GM12878 (cell line): ENCODE results near the gene GALNT17. TPM values are rescaled to one million over a fixed set of nuclear protein-coding genes. Genes with fewer than 3 reads are reported as not detected.

Experiments used
- ATAC-seq: fragments of 200-7000 bp; cut with Tn5 transposase; 3 replicates; pipeline ENCODE4 v1.9.1; 2020; ENCODE audit warnings: mild to moderate bottlenecking, moderate library complexity
- BruUV-seq: library from RNA; stranded (reverse); fragments of 400-500 nt; replicated peaks from 2 replicates; lab custom pipeline; 2021; lab: Mats Ljungman, UMichigan
- CTCF ChIA-PET: fragments of 300-600 bp; sonication (Branson Sonifier 250); formaldehyde crosslinking; extraction: SDS; loops from one replicate; lab custom pipeline; 2021; ENCODE audit warnings: inconsistent platforms; lab: Yijun Ruan, JAX
- POLR2A ChIA-PET: fragments of 350-600 bp; formaldehyde crosslinking; extraction: SDS; loops from one replicate; lab custom pipeline; 2021; ENCODE audit warnings: inconsistent platforms; lab: Charles Lee
- RAD21 ChIA-PET: fragments of 300-600 bp; sonication (Branson Sonifier 250); formaldehyde crosslinking; loops from one replicate; lab custom pipeline; 2023; ENCODE audit warnings: antibody characterized with exemption; ENCODE audit not compliant: unreplicated experiment; lab: Charles Lee
- SMC1A ChIA-PET: fragments of 300-600 bp; sonication (Branson Sonifier 250); formaldehyde crosslinking; loops from one replicate; lab custom pipeline; 2023; ENCODE audit not compliant: unreplicated experiment, uncharacterized antibody; lab: Charles Lee
- DNase-seq: peaks from one replicate; pipeline ENCODE4 v3.0.0-alpha.2; 2011; ENCODE audit warnings: low read depth, low spot score
- FAIRE-seq: peaks from 3 replicates; lab custom pipeline; 2011; peaks lifted over from hg19 to GRCh38; lab: Jason Lieb, UNC
- H2AFZ ChIP-seq: 2 replicates; pipeline ENCODE4 v1.6.0; 2011; ENCODE audit warnings: low read depth, low read length, control low read depth; ENCODE audit not compliant: control insufficient read depth
- H3K27ac ChIP-seq: 2 replicates; pipeline ENCODE4 v1.5.1; 2011; ENCODE audit warnings: control low read depth; ENCODE audit not compliant: control insufficient read depth, insufficient read depth
- H3K27me3 ChIP-seq, 2 experiments: replicated peaks in 1 of 2; 2 replicates each; pipeline versions ENCODE4 v1.6.0 to v1.6.1; 2011; ENCODE audit warnings: low read length in 1 of 2; ENCODE audit not compliant: control insufficient read depth in 2 of 2, insufficient read depth in 2 of 2
- H3K36me3 ChIP-seq, 2 experiments: 2 replicates each; pipeline ENCODE4 v1.5.1; 2011; ENCODE audit warnings: low read length in 1 of 2; ENCODE audit not compliant: control insufficient read depth in 2 of 2, insufficient read depth in 2 of 2
- H3K4me1 ChIP-seq: 2 replicates; pipeline ENCODE4 v1.6.1; 2011; ENCODE audit warnings: mild to moderate bottlenecking, low read length, moderate library complexity, mixed read lengths; ENCODE audit not compliant: control insufficient read depth, insufficient read depth
- H3K4me2 ChIP-seq: 2 replicates; pipeline ENCODE4 v1.6.0; 2011; ENCODE audit warnings: control low read depth; ENCODE audit not compliant: control insufficient read depth, insufficient read depth
- H3K4me3 ChIP-seq: fragments of 200-600 bp; sonication (generic); 2 replicates; pipeline ENCODE4 v1.5.1; 2016
- H3K79me2 ChIP-seq: 2 replicates; pipeline ENCODE4 v1.6.0; 2011; ENCODE audit warnings: low read length; ENCODE audit not compliant: control insufficient read depth, insufficient read depth
- H3K9ac ChIP-seq: 2 replicates; pipeline ENCODE4 v1.8.0; 2011; ENCODE audit warnings: low read length, control low read depth, mixed read lengths; ENCODE audit not compliant: control insufficient read depth, insufficient read depth
- H3K9me3 ChIP-seq: replicated peaks from 3 replicates; pipeline ENCODE4 v1.5.1; 2011; ENCODE audit warnings: mild to moderate bottlenecking, low read length; ENCODE audit not compliant: control insufficient read depth, insufficient read depth
- H4K20me1 ChIP-seq: 2 replicates; pipeline ENCODE4 v1.6.0; 2011; ENCODE audit not compliant: control insufficient read depth, insufficient read depth
- HDAC2 ChIP-seq: fragments of 200-600 bp; sonication (generic); IDR thresholded peaks from 2 replicates; pipeline ENCODE4 v1.6.1; 2017
- MXI1 ChIP-seq: fragments of 150-350 bp; IDR thresholded peaks from 2 replicates; pipeline ENCODE4 v1.6.1; 2011; ENCODE audit warnings: low read depth, mild to moderate bottlenecking, inconsistent platforms, low read length, improper control_type of control experiment
- MYB ChIP-seq: fragments of 150-350 bp; IDR thresholded peaks from 2 replicates; pipeline ENCODE4 v1.6.1; 2014; ENCODE audit warnings: mild to moderate bottlenecking, low read depth, low read length, borderline replicate concordance
- NR2C1 ChIP-seq: fragments of 450-650 bp; IDR thresholded peaks from 2 replicates; pipeline ENCODE4 v1.6.1; 2017; ENCODE audit warnings: antibody characterized with exemption, mild to moderate bottlenecking, moderate library complexity
- SRF ChIP-seq, 2 experiments: IDR thresholded peaks; 2 replicates each; pipeline ENCODE4 v1.6.1; 2011; ENCODE audit warnings: low read depth in 2 of 2, low read length in 2 of 2, mild to moderate bottlenecking in 1 of 2, moderate library complexity in 1 of 2
- YBX1 ChIP-seq: fragments of 450-650 bp; IDR thresholded peaks from 2 replicates; pipeline ENCODE4 v1.6.1; 2016; ENCODE audit warnings: antibody characterized with exemption
- ZNF207 ChIP-seq: fragments of 450-650 bp; IDR thresholded peaks from 2 replicates; pipeline ENCODE4 v1.6.1; 2014; ENCODE audit warnings: antibody characterized with exemption, mild to moderate bottlenecking, borderline replicate concordance
- WGBS: methylation state at CpG from one replicate; pipeline ENCODE4 v1.1.6; 2016; ENCODE audit warnings: low lambda C conversion rate; ENCODE audit not compliant: insufficient replicate concordance, insufficient coverage; ENCODE audit errors: missing lambda C conversion rate; 5-methylcytosine and 5-hydroxymethylcytosine counted together
- in situ Hi-C: fragments of 300-500 bp; cut with MboI; formaldehyde crosslinking; loops from 9 replicates; pipeline ENCODE4 v1.14.3; 2018; ENCODE audit warnings: mixed read lengths
- intact Hi-C: fragments of 100-400 bp; cut with micrococcal nuclease; formaldehyde crosslinking; loops from one replicate; pipeline ENCODE4 v1.14.2; 2022; ENCODE audit not compliant: unreplicated experiment
- polyA plus RNA-seq, 11 experiments: library from polyadenylated mRNA; depleted of rRNA in 4 of 11; unstranded in 6 of 11; stranded (reverse) in 5 of 11; fragments of >200 nt; fragmentation: Nextera tagmentation in 4 of 11; fragmentation: Illumina TruSeq in 1 of 11; extraction: Ambion mirVana in 4 of 11; extraction: Trizol in 1 of 11; gene quantifications; 1 replicate in 1 of 11; 2 replicates in 10 of 11; pipeline versions ENCODE4 v1.2.1 to v1.2.3, GENCODE V29; 2011 to 2016; ENCODE audit warnings: inconsistent platforms in 2 of 11, missing spikeins in 2 of 11, low read depth in 1 of 11
- total RNA-seq, 4 experiments: library from RNA; depleted of rRNA in 3 of 4; stranded (reverse); fragments of >200 nt in 3 of 4; fragmentation: Illumina TruSeq in 1 of 4; extraction: Trizol in 1 of 4; gene quantifications; 2 replicates each; pipeline versions ENCODE4 v1.2.1 to v1.2.3, GENCODE V29; 2013 to 2021
- TF ChIP-seq, protein P1 (sequence below): fragments of 450-650 bp; IDR thresholded peaks from 2 replicates; pipeline ENCODE4 v1.6.1; 2017; ENCODE audit warnings: antibody characterized with exemption, mild to moderate bottlenecking, moderate library complexity

The GALNT17 gene
- total and polyA plus RNA-seq, 10 of the 15 experiments (the other 5 are each of a cell fraction or from before 2014, with no cell fraction given) = 0.12 to 0.15 TPM; not detected in 8

DNA sequence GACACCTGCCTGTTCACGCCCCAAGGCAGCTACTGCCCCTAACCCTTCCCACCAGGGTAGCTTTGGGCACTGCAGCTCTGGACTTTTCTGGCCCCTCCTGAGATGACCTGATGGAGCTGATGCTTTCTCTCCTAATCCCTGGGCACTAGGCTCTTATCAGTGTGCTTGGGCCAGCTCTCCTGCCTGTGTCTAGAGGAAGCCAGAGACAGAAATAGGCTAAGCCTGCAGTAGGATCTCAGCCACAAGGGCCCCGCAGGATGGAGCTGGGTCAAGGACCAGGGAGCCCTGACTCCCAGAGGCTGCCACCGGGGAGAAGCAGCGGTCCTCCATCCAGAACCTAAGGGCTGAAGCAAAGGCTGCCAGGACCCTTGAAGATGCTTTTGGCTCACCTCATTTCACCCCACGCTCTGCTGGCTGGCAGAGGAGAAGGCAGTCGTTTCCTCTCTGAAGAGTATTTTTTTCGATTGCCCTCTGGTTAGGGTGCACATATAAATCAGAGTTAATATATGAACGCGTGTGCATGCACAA lies 580.8 kb downstream of the GALNT17 start:
- CTCF ChIA-PET = interaction anchor here (0.6 kb wide), 1 partner anchor 567 kb away, joined by 3 read pairs; no protein-coding TSS in a partner anchor
- H3K4me2 ChIP-seq = no peak overlapping the region
- intact Hi-C loops = no loop called here
- no peaks in the 10 kb centered on the region for H3K36me3 ChIP-seq
- no peaks in the 10 kb centered on the region for H3K27me3 ChIP-seq
- no peaks in the 10 kb centered on the region; the same call in 2 of the 3 replicates for H3K9me3 ChIP-seq
- POLR2A ChIA-PET = no interaction called here
- no peak overlapping the region for H2AFZ ChIP-seq
- DNase-seq (no peak), FAIRE-seq (no peak), ATAC-seq (no peak)
- H4K20me1 ChIP-seq = no peaks in the 10 kb centered on the region
- TF ChIP-seq SRF (IDR thresholded peaks at IDR 0.05; ENCODE audit: low read depth in 2 of 2, low read length in 2 of 2) (no peak), MXI1 (no peak), NR2C1 (no peak), ZNF207 (no peak), YBX1 (no peak), HDAC2 (no peak), MYB (no peak)
- TF ChIP-seq, protein P1, sequence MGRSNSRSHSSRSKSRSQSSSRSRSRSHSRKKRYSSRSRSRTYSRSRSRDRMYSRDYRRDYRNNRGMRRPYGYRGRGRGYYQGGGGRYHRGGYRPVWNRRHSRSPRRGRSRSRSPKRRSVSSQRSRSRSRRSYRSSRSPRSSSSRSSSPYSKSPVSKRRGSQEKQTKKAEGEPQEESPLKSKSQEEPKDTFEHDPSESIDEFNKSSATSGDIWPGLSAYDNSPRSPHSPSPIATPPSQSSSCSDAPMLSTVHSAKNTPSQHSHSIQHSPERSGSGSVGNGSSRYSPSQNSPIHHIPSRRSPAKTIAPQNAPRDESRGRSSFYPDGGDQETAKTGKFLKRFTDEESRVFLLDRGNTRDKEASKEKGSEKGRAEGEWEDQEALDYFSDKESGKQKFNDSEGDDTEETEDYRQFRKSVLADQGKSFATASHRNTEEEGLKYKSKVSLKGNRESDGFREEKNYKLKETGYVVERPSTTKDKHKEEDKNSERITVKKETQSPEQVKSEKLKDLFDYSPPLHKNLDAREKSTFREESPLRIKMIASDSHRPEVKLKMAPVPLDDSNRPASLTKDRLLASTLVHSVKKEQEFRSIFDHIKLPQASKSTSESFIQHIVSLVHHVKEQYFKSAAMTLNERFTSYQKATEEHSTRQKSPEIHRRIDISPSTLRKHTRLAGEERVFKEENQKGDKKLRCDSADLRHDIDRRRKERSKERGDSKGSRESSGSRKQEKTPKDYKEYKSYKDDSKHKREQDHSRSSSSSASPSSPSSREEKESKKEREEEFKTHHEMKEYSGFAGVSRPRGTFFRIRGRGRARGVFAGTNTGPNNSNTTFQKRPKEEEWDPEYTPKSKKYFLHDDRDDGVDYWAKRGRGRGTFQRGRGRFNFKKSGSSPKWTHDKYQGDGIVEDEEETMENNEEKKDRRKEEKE = no peak
- RAD21 ChIA-PET = no interaction called here
- WGBS = 35% methylated on average over 9 of the region's 9 CpGs
- no TSS peak for BruUV-seq
- no peaks in the 10 kb centered on the region for H3K79me2 ChIP-seq
- in situ Hi-C loops = no loop called here
- no peak overlapping the region for H3K27ac ChIP-seq
- no peak overlapping the region for H3K4me3 ChIP-seq
- H3K9ac ChIP-seq = no peak overlapping the region
- H3K4me1 ChIP-seq = no peaks in the 10 kb centered on the region
- SMC1A ChIA-PET = no interaction called here
